NT2/D1 (cell line): ENCODE results near the gene SLFN13.

Experiments
- SUZ12 ChIP-seq: IDR thresholded peaks from 2 replicates; pipeline ENCODE4 v1.6.1; 2011; ENCODE audit not compliant: insufficient read length, insufficient read depth; ENCODE audit errors: extremely low read depth
- ZNF274 ChIP-seq: IDR thresholded peaks from 2 replicates; pipeline ENCODE4 v1.6.1; 2011; ENCODE audit warnings: mild to moderate bottlenecking, low read depth, low read length

DNA sequence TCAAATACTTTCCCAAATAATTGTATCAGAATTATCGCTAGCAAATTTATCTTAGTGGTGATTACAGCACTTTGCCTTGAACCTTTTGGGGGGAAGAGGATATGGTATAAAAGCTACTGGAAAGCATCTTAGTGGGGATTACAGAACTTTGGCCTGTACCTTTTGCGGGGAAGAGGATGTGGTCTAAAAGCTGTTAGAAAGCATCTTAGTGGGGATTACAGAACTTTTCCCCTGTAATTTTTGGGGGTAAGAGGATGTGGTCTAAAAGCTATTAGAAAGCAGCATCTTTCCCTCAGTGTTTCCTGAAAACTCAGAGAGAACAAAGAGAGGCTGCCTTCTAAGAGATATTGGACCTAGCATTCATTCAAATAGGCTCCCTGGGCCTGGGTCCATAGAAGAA, 20.3 kb downstream of the SLFN13 start:
- TF ChIP-seq SUZ12 (no peak), ZNF274 (no peak)
